Measurements from ENCODE around the gene ATCAY.
"Not testable (repeated sequence)": the region's sequence is repeated elsewhere in the genome, so short reads cannot be mapped to it uniquely, and the experiment has no call there.

ATCAY gene

DNA sequence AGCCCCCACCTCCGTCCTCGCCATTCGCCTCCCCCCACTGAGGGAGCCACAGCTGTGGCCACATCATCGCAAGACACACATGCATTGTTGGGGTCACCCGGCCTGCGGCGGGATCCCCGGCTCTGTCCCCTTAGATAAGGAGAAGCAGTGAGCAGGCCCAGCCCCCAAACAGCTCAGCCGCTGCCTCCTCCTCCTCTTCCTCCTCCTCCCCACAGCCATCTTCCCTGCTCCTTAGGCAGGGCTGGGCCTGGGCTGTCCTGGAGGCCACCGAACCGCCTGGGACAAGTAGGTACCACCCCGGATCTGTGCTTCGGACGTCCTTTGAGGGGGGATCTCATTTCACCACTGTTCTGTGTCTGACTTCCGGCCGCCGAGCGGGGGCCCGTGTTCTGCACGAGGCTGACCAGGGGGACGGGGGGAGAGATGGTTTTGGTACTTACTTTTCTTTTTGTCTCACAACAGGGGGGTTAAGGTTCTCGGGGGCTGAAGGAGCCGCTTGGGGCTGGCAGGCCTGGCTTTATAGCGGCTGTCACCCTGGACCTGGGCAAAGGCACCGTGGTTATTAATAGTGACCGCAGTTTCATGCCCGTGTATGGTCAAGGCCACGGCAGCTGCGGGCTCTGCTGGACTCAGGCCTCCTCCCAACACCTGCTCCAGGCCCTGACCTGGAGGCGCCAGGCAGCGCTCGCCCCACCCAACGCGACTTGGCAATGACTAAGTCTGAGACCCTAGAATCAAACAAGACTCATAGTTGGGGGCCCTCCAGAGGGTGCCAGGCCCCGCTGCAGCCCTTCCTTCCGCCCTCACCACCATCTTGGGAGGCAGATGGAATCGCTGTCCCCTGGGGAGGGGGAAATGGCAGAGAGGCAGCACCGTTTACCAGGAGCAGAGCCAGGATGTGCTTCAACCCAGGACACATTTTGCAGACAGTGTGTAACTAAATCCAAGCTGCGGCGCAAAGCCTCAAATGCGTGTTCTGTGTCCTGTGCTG is 70.7 kb downstream of the ATCAY start:
- DNase-seq: no peak

DNA sequence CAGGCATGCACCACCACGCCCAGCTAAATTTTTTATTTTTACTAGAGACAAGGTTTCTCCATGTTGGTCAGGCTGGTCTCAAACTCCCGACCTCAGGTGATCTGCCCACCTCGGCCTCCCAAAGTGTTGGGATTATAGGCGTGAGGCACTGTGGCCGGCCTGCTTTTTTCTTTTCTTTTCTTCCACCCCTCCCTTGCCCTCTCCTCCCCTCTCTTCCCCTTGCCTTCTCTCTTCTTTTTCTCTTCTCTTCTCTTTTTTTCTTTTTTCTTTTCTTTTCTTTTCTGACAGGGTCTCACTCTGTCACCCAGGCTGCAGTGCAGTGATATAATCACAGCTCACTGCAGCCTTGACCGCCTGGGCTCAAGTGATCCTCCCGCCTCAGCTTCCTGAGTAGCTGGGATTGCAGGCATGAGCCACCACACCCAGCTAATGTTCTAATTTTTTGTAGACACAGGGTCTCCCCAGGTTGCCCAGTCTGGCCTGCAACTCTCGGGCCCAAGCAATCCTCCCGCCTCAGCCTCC is 72.3 kb downstream of the ATCAY start:
- not testable (repeated sequence) for DNase-seq

GRCh38 chr19:3954107-3954506 is 73.6 kb downstream of the ATCAY start:
- DNase-seq: no peak

DNA sequence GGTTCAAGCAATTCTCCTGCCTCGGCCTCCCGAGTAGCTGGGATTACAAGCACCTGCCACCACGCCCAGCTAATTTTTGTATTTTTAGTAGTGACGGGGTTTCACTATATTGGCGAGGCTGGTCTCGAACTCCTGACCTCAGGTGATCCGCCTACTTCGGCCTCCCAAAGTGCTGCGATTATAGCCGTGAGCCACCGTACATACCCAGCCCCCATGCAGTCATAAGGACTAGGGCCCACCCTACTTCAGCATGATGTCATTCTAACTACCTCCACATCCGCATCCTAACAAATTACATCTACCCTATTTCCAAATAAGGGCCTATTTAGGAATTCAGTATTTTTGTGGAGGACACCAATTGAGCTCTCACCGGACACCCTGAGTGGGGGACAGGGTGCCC is 74.8 kb downstream of the ATCAY start:
- DNase-seq: not testable (repeated sequence)

- no peak for DNase-seq
Observed at GRCh38 chr19:3955688-3956087, 75.2 kb downstream of the ATCAY start.

- DNase-seq: no peak
Observed at GRCh38 chr19:3958836-3959765, 78.6 kb downstream of the ATCAY start.

DNA sequence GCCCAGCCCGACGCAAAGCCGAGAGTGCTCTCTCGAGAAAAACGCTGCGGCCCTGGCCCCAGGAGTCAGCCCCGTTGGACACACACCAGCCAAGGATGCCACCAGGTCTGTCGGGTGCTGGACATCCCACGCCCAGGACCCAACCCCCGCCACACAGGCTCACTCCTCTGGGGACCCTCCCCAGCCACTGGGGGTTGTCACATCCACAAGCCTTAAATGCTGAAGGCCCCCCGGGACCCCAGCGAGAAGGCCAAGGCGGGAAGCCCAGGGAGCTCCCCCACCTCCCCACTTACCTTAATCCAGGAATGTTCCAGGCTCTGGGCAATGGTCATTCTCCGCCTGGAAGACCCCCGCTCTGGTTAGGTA is 79.3 kb downstream of the ATCAY start:
- DNase-seq: no peak

DNA sequence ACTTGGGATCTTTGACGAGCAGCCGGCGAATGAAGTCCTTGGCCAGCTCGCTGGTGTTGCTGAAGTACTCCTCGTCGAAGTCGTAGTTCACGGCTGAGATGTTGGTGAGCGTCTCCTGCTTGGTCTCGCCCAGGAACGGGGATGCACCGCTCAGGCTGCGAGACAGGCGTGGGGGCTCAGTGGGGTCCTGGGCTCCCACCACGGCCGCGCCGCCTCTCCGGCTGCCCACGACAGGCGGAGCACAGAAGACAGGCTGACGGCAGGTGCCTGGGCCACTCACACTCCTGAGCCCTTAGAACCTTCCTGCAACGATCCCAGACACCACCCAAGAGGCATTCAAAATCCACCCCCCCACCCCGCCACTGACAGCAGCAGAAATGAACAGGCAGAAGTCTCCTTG is 80.5 kb downstream of the ATCAY start:
- DNase-seq: no peak

- DNase-seq: no peak
Observed at GRCh38 chr19:3963458-3964255, 83.2 kb downstream of the ATCAY start.

- DNase-seq: no peak
Observed at GRCh38 chr19:3964256-3965194, 84.0 kb downstream of the ATCAY start.

GRCh38 chr19:3966051-3967017 is 85.8 kb downstream of the ATCAY start:
- DNase-seq: no peak

DNA sequence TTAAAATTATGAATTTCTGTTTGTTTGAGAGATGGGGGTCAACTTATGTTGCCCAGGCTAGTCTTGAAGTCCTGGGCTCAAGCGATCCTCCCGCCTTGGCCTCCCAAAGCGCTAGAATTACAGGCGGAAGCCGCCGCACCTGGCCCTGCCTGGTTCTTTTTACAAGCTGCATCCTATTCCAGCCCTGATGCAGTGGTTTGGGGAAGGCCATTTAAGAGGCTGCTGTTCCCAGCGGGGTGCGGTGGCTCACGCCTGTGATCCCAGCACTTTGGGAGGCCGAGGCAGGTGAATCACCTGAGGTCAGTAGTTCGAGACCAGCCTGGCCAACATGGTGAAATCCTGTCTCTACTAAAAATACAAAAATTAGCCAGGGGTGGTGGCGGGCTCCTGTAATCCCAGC is 87.5 kb downstream of the ATCAY start:
- not testable (repeated sequence) for DNase-seq

DNA sequence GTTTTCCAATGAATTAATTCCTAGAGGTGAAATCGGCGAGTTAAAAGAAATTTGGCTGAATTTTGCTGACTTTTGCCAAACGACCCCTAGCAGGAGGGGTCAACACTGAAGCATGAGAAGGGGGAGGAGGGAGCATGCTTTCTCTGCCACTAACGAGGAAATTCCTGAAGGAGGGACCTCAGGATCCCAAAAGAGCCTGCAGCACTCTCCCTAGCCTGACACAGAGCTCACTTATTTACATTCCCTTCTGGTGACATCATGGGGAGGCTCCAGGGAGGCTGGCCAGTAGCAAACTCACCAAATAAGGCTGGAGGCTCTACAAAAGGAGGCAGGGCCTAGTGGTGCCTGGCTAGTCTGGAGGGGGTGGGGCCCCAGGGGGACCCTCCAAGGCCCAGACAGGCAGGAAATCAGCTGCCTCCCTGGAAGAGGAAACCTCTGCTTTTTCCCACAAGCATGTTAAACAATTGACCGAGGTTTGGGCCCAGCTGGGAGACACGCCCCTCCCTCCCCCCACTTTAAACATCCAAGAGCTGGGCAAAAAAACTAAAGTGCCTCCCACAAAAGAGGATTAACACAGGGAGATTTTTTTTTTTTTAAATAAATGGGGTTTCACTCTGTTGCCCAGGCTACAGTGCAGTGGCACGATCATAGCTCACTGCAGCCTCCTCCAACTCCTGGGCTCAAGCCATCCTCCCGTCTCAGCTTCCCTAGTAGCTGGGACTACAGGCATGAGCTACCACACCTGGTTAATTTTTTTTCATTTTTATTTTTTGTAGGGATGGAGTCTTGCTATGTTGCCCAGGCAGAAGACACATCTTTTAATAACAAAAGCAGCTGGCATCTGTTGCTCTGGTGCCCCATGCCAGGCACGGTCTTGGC is 88.3 kb downstream of the ATCAY start:
- peak; percentile 4 for DNase-seq

DNA sequence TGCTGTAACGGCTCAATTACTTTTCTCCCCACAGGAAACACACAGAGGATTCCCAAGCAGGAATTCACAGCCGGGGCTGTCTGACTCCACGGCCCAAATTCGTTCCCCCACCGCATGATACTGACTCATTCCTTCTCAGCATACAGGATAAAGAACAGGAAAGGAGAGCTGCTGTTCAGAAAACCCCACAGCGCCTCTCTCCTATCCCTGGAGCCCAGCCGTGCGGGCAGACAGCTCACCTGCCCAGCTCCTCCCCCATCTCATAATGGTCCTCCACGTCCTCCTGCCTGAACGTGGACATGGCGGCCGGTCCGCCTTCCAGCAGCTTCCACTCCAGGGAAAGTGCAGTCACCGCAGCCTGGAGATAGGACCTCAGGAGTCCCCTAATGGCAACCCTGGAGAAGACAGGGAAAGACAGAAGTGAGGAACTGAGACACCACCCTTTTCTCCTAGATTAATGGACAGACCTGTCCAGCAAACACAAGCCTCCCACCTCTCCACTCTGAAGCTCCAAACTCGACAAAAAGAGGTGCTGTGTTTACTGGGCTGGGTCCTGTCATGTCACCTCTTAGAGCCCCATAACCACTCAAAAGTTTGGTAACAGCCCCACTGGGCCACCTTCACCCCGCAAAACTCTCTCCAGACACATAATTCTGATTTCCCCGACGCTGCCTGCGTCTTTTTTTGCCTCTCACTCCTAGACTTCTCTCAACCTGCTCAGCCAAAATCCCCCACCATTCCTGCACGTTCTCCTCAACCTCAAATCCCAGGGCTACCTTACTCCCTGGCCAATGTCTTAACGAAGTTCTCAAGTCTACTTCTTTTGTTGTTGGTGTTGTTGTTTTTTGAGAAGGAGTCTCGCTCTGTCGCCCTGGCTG is 89.2 kb downstream of the ATCAY start:
- no peak for DNase-seq

DNA sequence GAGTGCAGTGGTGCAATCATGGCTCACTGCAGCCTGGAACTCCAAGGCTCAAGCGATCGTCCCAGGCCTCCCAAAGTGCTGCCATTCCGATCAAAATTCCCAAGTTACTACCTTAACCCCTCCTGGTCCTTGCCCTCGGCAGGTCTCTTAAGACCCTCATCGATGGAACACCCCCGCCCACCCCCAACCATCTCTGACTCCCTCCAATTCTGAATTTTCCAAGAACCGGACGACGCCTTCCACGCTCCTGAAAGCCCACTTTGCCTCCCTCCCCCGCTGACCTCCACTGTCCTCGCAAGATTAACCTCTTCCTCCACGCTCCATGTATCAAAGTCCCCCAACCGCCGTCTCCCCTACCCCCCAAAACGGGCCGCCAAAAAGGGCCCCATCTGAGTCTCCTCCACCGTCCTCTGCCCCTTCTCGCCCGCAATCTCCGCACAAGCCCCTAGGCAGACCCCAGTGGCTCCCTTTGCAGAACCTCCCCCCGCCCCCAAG is 89.9 kb downstream of the ATCAY start:
- no peak for DNase-seq

DNA sequence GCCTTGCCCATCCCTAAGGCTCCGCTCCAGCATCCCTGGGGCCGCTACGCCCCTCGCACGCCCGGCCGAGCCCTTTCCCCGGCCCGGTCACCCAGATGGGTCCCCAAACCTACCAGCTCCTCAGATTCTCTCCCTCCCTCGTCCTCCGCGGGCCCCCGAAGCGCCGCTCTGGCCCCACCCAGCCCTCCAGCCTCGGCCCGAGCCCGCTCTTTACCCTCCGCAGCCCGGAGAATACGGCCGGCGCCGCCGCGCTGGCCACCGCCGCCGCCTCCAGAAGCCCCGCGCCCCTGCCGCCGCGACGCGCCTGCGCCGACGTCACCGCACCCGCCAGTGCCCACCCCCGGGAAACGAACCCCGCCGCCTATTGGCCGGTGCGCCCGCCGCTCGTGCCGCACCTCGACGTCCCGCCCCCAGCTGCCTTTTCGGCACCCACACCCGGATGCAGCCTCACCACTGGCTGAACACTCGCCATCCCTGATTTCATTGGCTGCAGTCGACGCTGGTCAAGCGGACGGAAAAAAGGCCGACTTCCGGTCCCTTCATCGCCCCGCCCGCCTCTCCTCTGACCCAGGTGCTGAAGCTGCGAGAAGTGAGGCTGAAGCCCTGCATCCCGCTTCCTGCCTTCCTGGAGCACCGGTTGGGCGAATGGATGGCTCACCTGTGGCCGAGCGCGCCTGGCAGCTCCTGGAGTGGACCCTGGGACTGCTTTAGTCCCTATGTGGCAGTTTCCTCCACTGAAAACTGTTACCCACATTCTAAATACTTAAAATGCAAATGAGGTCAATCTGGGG is 90.5 kb downstream of the ATCAY start, which contains the start of gene DAPK3:
Gene DAPK3 (minus strand): TSS at position 292 of the 791 bp plus-strand sequence. CDS start 1,364 bp downstream, outside the sequence.
- DNase-seq: peak; percentile 71

DNA sequence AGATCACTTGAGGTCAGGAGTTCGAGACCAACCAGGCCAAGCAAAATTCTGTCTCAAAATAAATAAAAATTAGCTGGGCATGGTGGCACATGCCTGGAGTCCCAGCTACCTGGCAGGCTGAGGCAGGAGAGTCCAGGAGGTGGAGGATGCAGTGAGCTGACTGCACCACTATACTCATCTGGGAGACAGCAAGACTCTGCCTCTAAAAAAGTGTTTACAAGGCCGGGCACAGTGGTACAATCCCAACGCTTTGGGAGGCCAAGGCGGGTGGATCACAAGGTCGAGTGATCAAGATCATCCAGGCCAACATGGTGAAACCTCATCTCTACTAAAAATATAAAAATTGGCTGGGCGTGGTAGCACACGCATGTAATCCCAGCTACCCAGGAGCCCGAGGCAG is 94.7 kb downstream of the ATCAY start:
- no peak for DNase-seq
